Measurements from ENCODE around the gene CLDN20. TPM values are rescaled to one million over a fixed set of nuclear protein-coding genes. Genes with fewer than 3 reads are reported as not detected.

CLDN20 gene
- total RNA-seq, 2 donors from 2014 or later: not detected

DNA sequence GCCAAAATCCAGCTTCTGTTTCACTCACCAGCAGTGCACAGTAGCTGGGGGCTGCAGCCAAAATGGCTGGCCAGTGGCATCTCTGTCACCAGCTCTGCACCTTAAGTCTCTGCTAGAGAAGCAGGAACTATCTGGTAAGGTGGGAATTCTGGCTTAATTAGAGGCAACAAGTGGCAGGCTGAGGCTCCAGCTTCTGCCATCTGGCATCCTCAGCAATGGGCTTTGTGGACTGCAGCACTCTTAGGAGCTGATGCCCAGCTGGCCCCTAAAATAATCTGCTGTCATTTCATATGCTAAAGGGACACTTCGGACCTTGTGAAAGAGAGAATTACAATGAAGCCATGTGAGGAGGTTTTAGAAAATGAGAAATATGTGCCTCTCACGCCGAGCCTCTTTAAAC is 4.6 kb upstream of the CLDN20 start:
- H3K27ac ChIP-seq: no peak overlapping the region
- H3K9me3 ChIP-seq: no peaks in the 10 kb centered on the region
- intact Hi-C loops (cut with DNase I): no loop called here
- no peak overlapping the region for H3K4me3 ChIP-seq
- no peak overlapping the region for H3K9ac ChIP-seq (ENCODE audit: low read depth in 2 of 2, low read length in 2 of 2)
- no peaks in the 10 kb centered on the region for H3K4me1 ChIP-seq
- no peaks in the 10 kb centered on the region for H3K36me3 ChIP-seq
- no peak for DNase-seq
- no peaks in the 10 kb centered on the region for H3K27me3 ChIP-seq
- no peak for TF ChIP-seq CTCF (IDR thresholded peaks at IDR 0.05)

- Histone ChIP-seq H3K4me3 (no peak overlapping the region), H3K36me3 (no peaks in the 10 kb centered on the region), H3K4me1 (no peaks in the 10 kb centered on the region), H3K9me3 (no peaks in the 10 kb centered on the region), H3K27me3 (no peaks in the 10 kb centered on the region), H3K9ac (ENCODE audit: low read depth in 2 of 2, low read length in 2 of 2) (no peak overlapping the region), H3K27ac (no peak overlapping the region)
- intact Hi-C loops (cut with DNase I): no loop called here
- no peak for DNase-seq
- no peak for TF ChIP-seq CTCF (IDR thresholded peaks at IDR 0.05)
Measured at GRCh38 chr6:155259897-155260296, 3.9 kb upstream of the CLDN20 start.

DNA sequence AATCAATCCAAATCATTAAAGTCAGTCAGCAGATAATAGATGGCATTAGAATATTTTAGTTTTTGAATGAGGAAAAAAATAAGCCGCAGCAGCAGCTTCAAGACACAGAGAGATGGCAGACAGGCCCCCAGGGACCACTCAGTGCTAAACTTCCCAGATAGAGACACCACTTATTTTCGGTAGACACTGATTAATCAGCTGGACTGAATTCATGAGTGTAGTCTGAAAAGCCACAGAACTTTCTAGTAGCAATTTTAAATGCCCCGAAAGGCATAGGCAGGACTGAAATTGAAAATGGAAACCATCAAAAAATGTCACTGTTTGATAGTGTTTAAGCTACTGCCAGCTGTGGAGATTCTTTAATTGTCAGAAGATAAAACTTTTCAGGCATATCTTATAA is 3.1 kb upstream of the CLDN20 start:
- Histone ChIP-seq H3K9ac (ENCODE audit: low read depth in 2 of 2, low read length in 2 of 2) (no peak overlapping the region), H3K36me3 (no peaks in the 10 kb centered on the region), H3K4me3 (no peak overlapping the region), H3K27ac (no peak overlapping the region), H3K9me3 (no peaks in the 10 kb centered on the region), H3K4me1 (no peaks in the 10 kb centered on the region), H3K27me3 (no peaks in the 10 kb centered on the region)
- no peak for TF ChIP-seq CTCF (IDR thresholded peaks at IDR 0.05)
- DNase-seq: no peak
- intact Hi-C loops (cut with DNase I): no loop called here

- Histone ChIP-seq H3K4me1 (no peaks in the 10 kb centered on the region), H3K9me3 (no peaks in the 10 kb centered on the region), H3K9ac (ENCODE audit: low read depth in 2 of 2, low read length in 2 of 2) (no peak overlapping the region), H3K36me3 (no peaks in the 10 kb centered on the region), H3K27ac (no peak overlapping the region), H3K27me3 (no peaks in the 10 kb centered on the region), H3K4me3 (no peak overlapping the region)
- no peak for TF ChIP-seq CTCF (IDR thresholded peaks at IDR 0.05)
- no peak for DNase-seq
- intact Hi-C loops (cut with DNase I): no loop called here
Measured at GRCh38 chr6:155261111-155261900, 2.5 kb upstream of the CLDN20 start.

DNA sequence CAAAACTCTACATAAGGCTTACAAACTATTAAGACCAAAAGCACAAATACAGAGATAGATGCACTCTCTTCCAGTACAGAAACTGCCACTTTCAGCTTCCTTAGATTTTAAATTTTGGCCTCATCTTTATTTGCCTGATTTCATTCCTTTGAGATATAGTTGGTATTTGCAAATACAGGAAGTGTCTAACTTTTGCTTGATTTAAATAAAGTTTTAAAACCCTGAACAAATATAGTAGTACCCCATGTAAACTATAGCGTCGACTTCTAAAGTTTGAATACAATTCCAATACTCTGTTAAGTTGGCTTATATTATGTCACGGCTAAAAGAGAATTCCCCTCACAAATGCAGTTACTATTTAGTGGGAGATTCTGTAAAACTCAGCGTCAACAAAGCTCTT is 1.2 kb upstream of the CLDN20 start:
- Histone ChIP-seq H3K36me3 (no peaks in the 10 kb centered on the region), H3K27me3 (no peaks in the 10 kb centered on the region), H3K4me1 (no peaks in the 10 kb centered on the region), H3K9me3 (no peaks in the 10 kb centered on the region), H3K4me3 (no peak overlapping the region), H3K9ac (ENCODE audit: low read depth in 2 of 2, low read length in 2 of 2) (no peak overlapping the region), H3K27ac (no peak overlapping the region)
- no peak for DNase-seq
- no peak for TF ChIP-seq CTCF (IDR thresholded peaks at IDR 0.05)
- intact Hi-C loops (cut with DNase I): no loop called here
